Epithelial cell of prostate (primary cell): Measurements from ENCODE around the gene CA6.
"Not testable (repeated sequence)": the region's sequence is repeated elsewhere in the genome, so short reads cannot be mapped to it uniquely, and the experiment has no call there.

ENCODE experiments used
- DNase-seq: peaks from one replicate; pipeline ENCODE4 v3.0.0-alpha.2; 2011; ENCODE audit warnings: low read depth, low spot score
- H3K27ac ChIP-seq: fragments of 450-650 bp; 2 replicates; pipeline ENCODE4 v1.5.1; 2017; ENCODE audit warnings: mild to moderate bottlenecking

CA6 gene

GRCh38 chr1:8925960-8926359, 19.7 kb upstream of the CA6 start:
- DNase-seq, result no peak
- no peak overlapping the region for H3K27ac ChIP-seq

- no peak for DNase-seq
- no peak overlapping the region for H3K27ac ChIP-seq
Measured at GRCh38 chr1:8926707-8927694, 18.7 kb upstream of the CA6 start.

GRCh38 chr1:8930116-8930515, 15.6 kb upstream of the CA6 start:
- no peak for DNase-seq
- H3K27ac ChIP-seq, result no peak overlapping the region

DNA sequence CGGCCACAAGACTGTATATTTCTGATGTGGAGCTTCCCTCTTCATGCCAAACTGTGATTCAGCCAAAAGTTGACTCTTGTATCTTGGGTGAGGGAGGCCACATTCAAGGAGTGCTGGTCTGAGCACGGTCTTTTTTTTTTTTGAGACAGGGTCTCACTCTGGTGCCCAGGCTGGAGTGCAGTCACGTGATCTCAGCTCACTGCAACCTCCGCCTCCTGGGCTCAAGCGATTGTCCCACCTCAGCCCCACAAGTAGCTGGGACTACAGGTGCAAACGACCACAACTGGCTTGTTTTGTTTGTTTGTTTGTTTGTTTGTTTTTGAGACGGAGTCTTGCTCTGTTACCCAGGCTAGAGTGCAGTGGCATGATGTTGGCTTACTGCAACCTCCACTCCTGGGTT, 8.6 kb upstream of the CA6 start:
- not testable (repeated sequence) for H3K27ac ChIP-seq, DNase-seq

GRCh38 chr1:8937701-8938100, 8.0 kb upstream of the CA6 start:
- H3K27ac ChIP-seq, result no peak overlapping the region
- DNase-seq, result no peak

DNA sequence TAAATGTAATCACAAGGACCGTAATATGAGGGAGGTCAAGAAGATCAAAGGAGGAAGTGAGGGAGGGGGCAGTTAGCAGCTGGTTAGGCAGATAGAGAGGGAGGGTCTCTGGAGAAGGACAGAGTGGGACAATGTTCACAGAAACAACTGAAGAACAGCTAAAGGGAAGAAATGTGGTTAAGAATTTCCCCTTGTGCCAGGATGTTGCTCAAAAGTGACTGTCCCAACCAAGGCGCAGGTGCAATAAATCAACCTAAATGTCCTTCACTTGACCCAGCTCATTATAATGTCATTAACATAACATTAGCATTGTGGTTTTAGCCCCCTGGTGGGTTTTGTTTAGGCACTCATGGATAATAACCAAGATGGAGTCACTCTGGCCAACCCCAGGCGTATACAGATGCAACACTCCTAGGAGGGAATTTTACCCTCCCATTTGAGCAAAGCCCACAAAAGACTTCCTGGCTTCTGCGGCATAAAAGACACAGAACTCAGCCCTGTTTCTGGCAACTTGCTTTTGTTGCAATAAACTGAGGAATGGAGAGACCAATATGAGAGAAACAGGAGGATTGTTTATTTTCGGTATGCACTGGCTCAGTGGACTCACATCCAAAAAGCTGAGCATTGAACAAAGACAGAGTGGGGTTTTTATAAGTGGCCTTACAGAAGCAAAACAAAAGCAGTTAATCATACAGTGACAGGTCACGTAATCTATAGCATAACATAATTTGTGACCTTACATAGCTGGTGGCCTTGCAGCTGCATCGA, 7.3 kb upstream of the CA6 start:
- no peak overlapping the region for H3K27ac ChIP-seq
- DNase-seq, result no peak

DNA sequence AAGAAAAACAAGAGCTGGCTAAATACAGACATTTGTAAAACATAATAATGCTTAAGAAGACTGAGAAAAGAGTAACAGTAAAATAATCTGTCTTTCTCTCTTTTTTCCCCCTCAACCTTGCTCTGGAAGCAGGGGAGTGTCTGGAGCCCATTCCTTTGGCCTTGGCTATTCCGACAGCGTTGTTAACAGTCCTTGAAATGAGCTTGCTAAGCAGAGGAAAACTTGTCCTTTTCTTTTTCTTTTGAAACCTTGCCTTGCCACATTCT, 6.7 kb upstream of the CA6 start:
- peak overlapping the region; percentile 33 for H3K27ac ChIP-seq
- DNase-seq, result no peak

DNA sequence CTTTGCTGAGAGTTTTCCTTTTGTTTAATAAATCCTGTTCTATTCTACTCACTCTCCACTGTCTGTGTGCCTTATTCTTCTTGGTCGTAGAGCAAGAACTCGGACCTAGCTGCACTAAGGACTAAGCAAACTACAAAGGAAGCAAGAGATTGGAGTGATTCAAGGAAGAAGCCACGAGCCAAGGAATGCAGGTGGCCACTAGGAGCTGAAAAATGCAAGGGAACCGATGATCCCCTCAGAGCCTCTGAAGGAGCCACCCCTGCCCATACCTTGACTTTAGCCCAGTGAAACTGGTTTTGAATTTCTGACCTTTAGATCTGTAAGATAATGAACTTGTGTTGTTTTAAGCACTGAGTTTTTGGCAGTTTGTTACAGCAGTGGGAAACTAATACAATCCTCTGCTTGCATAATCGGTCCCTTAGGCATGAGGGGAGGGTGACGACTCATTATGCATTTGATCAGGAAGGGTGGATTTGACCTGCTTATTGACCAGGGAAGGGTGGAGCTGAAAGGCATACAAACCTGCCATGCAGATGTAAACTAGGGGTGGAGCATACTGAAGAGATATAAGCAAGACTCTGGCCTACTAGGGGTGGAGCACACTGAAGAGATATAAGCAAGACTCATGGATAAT, 6.2 kb upstream of the CA6 start:
- peak; percentile 72 for DNase-seq
- H3K27ac ChIP-seq, result peak overlapping the region; percentile 33

DNA sequence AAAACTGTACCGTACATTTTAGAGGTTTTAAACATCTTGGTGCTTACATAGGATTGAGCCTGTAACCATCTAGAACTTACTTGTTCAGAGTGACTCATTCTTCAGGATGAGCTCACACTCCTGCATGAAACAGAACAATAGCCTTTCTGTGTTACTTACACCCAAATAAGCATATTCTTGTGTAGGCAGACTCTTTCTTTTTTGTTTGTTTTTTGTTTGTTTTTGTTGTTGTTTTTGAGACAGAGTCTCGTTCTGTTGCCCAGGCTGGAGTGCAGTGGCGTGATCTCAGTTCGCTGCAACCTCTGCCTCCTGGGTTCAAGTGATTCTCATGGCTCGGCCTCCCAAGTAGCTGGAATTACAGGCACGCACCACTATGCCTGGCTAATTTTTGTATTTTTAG, 3.8 kb upstream of the CA6 start:
- DNase-seq, result peak; percentile 59
- H3K27ac ChIP-seq, result peak overlapping the region; percentile 51

DNA sequence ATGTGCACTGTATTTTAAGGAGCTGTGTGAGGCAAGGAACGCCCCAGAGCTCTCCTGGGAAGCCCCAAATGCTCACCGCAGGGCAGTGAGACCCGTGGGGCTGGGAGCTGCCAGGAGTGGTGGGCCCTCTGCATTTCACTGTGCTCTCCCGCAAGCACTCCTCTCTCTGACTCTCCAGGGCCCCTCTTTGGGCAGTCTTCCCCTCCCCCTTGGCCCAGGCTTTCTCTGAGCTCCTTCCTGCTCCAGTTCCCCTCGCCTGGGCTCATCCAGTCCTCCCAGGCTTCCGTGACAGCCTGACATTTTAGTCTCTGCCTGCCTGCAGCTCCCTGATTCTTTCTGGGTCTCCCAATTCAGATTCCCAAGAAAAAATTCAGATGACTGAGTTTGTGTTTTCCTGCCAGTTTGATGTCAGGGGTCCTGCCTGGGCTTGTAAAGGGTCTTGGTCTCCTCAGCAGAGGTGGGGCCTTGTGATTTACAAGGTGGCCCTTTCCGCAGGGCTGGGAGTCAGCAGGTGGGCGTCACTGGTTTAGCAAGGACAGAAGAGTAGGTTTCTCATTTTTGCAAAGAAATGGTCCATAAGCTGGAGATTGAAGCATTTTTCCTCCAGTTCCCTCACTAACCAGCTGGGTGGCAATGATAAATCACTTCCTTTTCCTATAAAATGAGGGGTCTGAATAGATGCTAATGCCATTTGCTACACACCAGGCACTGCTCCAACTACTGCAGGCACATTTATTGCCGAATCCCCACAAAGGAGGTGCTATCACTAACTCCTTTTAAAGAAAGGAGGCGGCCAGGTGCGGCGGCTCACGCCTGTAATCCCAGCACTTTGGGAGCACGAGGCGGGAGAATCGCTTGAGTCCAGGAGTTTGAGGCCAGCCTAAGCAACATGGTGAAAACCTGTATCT, 1.9 kb upstream of the CA6 start:
- H3K27ac ChIP-seq, result no peak overlapping the region
- DNase-seq, result no peak

DNA sequence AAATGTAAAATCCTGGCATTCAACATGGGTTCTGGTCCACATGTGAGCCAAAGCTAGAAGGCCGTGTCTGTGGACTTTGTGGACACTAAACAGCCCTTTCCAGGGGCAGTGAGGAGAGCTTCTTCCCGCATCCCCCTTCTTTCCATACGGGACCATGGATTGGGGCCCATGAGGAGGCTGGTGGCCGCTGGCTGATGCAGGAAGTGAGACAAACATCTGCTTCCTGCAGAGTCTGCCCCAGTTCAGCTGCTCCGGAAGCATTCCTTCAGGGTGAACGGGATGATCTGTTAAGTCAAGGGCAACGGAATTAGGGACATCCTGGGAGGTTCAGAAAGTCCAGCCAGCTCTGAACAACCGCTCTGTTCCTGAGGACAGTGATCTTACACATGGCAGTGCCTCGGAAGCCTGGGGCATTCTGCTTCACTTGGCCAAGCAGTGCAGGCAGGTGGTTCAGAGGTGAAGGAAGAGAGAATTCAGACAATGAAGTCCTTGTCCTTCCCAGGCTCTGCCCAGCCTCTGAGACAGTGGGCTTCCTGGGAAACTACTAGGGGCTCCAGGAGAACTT, 1.5 kb downstream of the CA6 start:
- DNase-seq, result no peak
- no peak overlapping the region for H3K27ac ChIP-seq

- DNase-seq, result no peak
- no peak overlapping the region for H3K27ac ChIP-seq
Measured at GRCh38 chr1:8950309-8950708, 4.6 kb downstream of the CA6 start.

GRCh38 chr1:8951231-8951630, 5.6 kb downstream of the CA6 start:
- no peak overlapping the region for H3K27ac ChIP-seq
- DNase-seq, result no peak

GRCh38 chr1:8955406-8955805, 9.7 kb downstream of the CA6 start:
- H3K27ac ChIP-seq, result no peak overlapping the region
- no peak for DNase-seq

- no peak overlapping the region for H3K27ac ChIP-seq
- DNase-seq, result no peak
Measured at GRCh38 chr1:8956461-8957349, 11.0 kb downstream of the CA6 start.

- no peak for DNase-seq
- no peak overlapping the region for H3K27ac ChIP-seq
Measured at GRCh38 chr1:8962812-8963530, 17.3 kb downstream of the CA6 start.

GRCh38 chr1:8963963-8964362, 18.3 kb downstream of the CA6 start:
- no peak for DNase-seq
- no peak overlapping the region for H3K27ac ChIP-seq

DNA sequence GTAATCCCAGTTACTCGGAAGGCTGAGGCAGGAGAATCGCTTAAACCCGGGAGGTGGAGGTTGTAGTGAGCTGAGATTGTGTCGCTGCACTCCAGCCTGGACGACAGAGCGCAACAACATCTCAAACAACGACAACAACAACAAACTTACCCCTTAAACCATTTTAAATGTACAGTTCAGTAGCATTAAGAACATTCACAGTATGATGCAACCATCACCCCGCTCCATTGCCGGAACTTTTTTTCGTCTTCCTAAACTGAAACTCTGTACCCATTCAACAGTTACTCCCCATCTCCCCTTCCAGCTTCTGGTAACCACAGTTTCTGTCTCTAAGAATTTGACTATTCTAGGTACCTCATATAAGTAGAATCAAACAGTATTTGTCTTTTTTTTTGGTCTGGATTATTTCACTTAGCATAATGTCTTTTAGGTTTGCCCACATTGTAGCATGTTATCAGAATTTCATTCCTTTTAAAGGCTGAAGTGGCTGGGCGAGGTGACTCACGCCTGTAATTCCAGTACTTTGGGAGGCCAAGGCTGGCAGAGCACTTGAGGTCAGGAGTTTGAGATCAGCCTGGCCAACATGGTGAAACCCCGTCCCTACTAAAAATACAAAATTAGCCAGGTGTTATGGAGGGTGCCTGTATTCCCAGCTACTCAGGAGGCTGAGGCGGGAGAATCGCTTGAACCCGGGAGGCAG, 19.6 kb downstream of the CA6 start:
- DNase-seq, result no peak
- H3K27ac ChIP-seq, result no peak overlapping the region
